ENCODE data around the gene NUMB.
A peak's percentile ranks its signal among the peaks of the same experiment; 100 is the strongest.

NUMB gene

DNA sequence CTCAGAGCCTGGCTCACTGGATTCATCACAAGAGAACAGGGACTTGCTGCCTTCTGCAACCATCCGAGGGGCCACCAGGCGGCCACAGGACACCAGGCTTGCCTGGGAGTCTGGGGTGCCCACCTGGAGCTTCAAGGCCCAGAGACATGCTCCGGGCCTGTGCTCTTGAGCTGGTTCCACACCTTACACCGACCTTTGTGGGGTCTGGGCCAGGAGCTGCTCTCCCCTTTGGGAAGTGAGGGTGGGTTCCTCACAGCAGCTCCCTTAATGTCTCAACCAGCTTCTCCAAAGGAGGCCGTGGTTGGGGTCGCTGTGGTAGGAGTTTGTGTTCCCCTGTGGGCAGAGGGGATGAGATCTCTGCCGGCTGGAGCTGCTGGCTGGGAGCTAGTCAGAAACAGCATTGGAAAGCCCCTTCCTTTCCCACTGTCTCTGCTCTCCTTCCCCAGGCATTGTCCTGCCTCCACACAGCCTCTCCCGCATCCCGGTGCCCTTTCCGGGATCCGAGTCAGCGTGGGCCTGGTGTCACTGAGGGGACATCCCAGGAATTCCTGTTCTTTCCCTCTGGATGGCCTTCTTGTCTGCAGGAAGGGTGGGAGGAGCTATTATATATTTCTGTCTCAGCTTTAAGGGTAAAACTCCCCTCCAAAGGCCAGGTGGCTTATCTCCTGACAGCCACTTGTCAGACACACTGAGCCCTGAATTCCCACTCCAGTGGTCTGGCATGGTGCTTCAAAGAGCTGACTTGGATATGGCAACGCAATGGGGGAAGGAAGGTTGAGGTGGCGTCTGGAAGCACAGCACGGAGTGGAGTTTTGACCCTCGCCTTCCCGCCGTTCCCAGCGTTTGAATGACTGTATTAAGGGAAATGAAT lies 226.1 kb downstream of the NUMB start:
- Histone ChIP-seq H3K27me3 (ENCODE audit: low read depth, low read length) (peaks cover 41% of the 10 kb centered on the region), H3K36me3 (replicated peaks; ENCODE audit: low read depth, low read length) (no peaks in the 10 kb centered on the region), H3K4me1 (ENCODE audit: low read length) (peaks cover 6% of the 10 kb centered on the region; the same call in 1 of the 2 replicates), H4K20me1 (ENCODE audit: insufficient read depth, low read length) (no peaks in the 10 kb centered on the region), H3K27ac (ENCODE audit: low read length) (no peak overlapping the region), H3K4me3 (ENCODE audit: low read length) (no peak overlapping the region), H3K79me2 (ENCODE audit: low read length) (no peaks in the 10 kb centered on the region), H2AFZ (ENCODE audit: low read depth, low read length) (no peak overlapping the region), H3K4me2 (ENCODE audit: low read length) (no peak overlapping the region), H3K9me3 (ENCODE audit: insufficient read depth, low read length) (no peaks in the 10 kb centered on the region), H3K9ac (ENCODE audit: low read length) (no peak overlapping the region)
- TF ChIP-seq, protein P1, sequence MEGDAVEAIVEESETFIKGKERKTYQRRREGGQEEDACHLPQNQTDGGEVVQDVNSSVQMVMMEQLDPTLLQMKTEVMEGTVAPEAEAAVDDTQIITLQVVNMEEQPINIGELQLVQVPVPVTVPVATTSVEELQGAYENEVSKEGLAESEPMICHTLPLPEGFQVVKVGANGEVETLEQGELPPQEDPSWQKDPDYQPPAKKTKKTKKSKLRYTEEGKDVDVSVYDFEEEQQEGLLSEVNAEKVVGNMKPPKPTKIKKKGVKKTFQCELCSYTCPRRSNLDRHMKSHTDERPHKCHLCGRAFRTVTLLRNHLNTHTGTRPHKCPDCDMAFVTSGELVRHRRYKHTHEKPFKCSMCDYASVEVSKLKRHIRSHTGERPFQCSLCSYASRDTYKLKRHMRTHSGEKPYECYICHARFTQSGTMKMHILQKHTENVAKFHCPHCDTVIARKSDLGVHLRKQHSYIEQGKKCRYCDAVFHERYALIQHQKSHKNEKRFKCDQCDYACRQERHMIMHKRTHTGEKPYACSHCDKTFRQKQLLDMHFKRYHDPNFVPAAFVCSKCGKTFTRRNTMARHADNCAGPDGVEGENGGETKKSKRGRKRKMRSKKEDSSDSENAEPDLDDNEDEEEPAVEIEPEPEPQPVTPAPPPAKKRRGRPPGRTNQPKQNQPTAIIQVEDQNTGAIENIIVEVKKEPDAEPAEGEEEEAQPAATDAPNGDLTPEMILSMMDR (IDR thresholded peaks at IDR 0.05; ENCODE audit: low read depth, low read length), result peak; percentile 54
- no peak for TF ChIP-seq EZH2phosphoT487 (IDR thresholded peaks at IDR 0.05; ENCODE audit: low read depth)

DNA sequence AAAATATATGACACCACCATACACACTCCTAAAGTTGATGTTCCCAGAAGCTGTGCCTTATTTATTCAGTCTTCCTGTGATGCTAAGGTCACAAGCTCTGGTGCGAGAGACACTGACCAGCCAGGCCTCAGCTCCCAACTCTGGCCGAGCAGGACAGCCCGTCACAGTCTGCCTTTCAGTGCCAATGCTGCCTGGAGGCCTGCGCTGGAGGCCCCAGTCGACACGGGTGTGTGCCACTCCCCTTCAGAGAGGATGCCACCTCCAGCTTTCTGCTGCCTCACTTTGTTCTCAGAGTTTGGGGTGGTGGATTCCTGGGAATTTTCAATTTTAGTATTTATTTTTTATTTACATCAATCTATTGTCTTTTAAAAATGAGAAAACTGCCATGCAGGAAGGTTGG lies 228.3 kb downstream of the NUMB start:
- no peaks in the 10 kb centered on the region for H3K9me3 ChIP-seq (ENCODE audit: insufficient read depth, low read length)
- H3K4me1 ChIP-seq (ENCODE audit: low read length), result no peaks in the 10 kb centered on the region
- H3K4me3 ChIP-seq (ENCODE audit: low read length), result no peak overlapping the region
- TF ChIP-seq, protein P1 (IDR thresholded peaks at IDR 0.05; ENCODE audit: low read depth, low read length), result no peak
- no peak for TF ChIP-seq EZH2phosphoT487 (IDR thresholded peaks at IDR 0.05; ENCODE audit: low read depth)
- peaks cover 23% of the 10 kb centered on the region for H3K27me3 ChIP-seq (ENCODE audit: low read depth, low read length)
- no peaks in the 10 kb centered on the region for H3K36me3 ChIP-seq (replicated peaks; ENCODE audit: low read depth, low read length)
- H3K27ac ChIP-seq (ENCODE audit: low read length), result no peak overlapping the region
- H3K9ac ChIP-seq (ENCODE audit: low read length), result no peak overlapping the region
- H4K20me1 ChIP-seq (ENCODE audit: insufficient read depth, low read length), result no peaks in the 10 kb centered on the region
- H2AFZ ChIP-seq (ENCODE audit: low read depth, low read length), result no peak overlapping the region
- no peaks in the 10 kb centered on the region for H3K79me2 ChIP-seq (ENCODE audit: low read length)
- no peak overlapping the region for H3K4me2 ChIP-seq (ENCODE audit: low read length)

DNA sequence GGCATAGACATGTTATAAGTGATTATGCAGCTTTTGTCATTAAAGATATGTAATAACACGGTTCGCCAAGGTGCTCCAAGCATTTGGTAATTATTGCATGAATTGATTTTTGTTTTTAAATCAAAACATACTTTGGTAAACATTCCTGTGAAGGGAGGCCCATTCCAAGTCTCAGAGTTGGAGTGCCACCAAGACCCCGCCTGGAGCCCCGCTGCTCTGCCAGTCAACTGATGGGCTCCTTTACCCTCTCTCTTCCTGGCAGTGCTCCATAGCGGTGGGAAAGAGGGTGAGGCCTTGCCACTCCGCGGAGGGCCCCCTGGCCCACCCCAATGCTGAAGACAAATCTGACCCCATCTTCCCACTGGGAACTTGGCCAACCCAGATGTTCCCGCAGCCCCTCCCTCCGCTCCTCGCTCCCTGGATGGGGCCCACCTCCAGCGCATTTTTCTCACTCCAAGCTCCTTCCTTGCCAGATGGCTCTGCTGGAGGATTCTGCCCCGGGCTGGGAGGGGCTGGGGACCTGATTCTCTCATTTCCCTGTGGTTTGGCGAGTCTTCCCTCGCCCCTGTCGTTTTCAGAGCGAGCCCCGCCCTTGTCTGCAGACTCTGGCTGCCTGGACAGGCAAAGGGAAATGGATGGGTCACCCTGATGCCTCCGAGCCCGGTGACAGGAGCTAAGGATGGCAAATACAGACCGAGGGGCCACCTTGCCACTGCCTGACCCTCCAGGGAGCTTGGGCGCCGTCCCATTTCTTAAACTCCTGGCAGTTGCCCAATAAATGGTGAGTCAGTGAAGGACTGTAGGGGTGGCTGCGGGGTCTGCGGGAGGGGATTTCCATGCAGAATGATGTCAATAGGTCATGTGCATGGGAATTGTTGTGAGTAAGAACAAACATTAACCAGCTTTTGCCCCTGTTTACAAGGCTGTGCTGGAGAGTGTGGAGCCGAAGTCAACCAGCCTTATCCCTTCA lies 230.2 kb downstream of the NUMB start:
- H3K4me3 ChIP-seq (ENCODE audit: low read length), result no peak overlapping the region

DNA sequence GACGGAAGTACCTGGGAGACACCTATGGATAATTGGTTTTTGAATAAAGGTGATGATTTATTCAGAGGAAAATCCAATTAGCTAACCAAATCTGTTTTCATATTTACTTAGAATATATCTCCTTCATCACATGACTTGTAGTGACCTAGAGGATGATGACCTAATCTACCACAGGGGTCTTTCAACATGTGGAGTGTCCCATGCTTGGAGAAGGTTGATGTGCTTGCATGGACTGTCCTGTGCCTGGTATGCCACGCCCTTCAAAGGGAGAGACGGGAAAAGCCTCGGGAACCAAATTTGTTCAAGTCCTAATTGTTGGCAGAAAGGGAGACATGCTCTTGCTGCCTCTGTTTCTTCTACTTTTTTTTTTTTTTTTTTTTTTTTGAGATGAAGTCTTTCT lies 232.8 kb downstream of the NUMB start:
- TF ChIP-seq, protein P1 (IDR thresholded peaks at IDR 0.05; ENCODE audit: low read depth, low read length), result no peak
- no peak for TF ChIP-seq EZH2phosphoT487 (IDR thresholded peaks at IDR 0.05; ENCODE audit: low read depth)
- H4K20me1 ChIP-seq (ENCODE audit: insufficient read depth, low read length), result no peaks in the 10 kb centered on the region
- H3K9me3 ChIP-seq (ENCODE audit: insufficient read depth, low read length), result no peaks in the 10 kb centered on the region
- peaks cover 17% of the 10 kb centered on the region for H3K4me1 ChIP-seq (ENCODE audit: low read length)
- H3K36me3 ChIP-seq (replicated peaks; ENCODE audit: low read depth, low read length), result peaks cover 3% of the 10 kb centered on the region
- no peak overlapping the region for H3K4me2 ChIP-seq (ENCODE audit: low read length)
- H3K4me3 ChIP-seq (ENCODE audit: low read length), result no peak overlapping the region
- no peaks in the 10 kb centered on the region for H3K27me3 ChIP-seq (ENCODE audit: low read depth, low read length)
- no peaks in the 10 kb centered on the region for H3K79me2 ChIP-seq (ENCODE audit: low read length)
- H2AFZ ChIP-seq (ENCODE audit: low read depth, low read length), result no peak overlapping the region
- no peak overlapping the region for H3K9ac ChIP-seq (ENCODE audit: low read length)
- no peak overlapping the region for H3K27ac ChIP-seq (ENCODE audit: low read length)

More for the DNA sequence above, 230.2 kb downstream of the NUMB start:
- no peaks in the 10 kb centered on the region for H3K9me3 ChIP-seq (ENCODE audit: insufficient read depth, low read length)
- H2AFZ ChIP-seq (ENCODE audit: low read depth, low read length), result no peak overlapping the region
- no peaks in the 10 kb centered on the region for H4K20me1 ChIP-seq (ENCODE audit: insufficient read depth, low read length)
- no peak overlapping the region for H3K4me2 ChIP-seq (ENCODE audit: low read length)
- no peak for TF ChIP-seq EZH2phosphoT487 (IDR thresholded peaks at IDR 0.05; ENCODE audit: low read depth)
- no peaks in the 10 kb centered on the region for H3K79me2 ChIP-seq (ENCODE audit: low read length)
- H3K27me3 ChIP-seq (ENCODE audit: low read depth, low read length), result peaks cover 4% of the 10 kb centered on the region
- no peak overlapping the region for H3K9ac ChIP-seq (ENCODE audit: low read length)
- no peaks in the 10 kb centered on the region for H3K36me3 ChIP-seq (replicated peaks; ENCODE audit: low read depth, low read length)
- H3K4me1 ChIP-seq (ENCODE audit: low read length), result peaks cover 4% of the 10 kb centered on the region
- no peak overlapping the region for H3K27ac ChIP-seq (ENCODE audit: low read length)

Data from OCI-LY3 (cell line).